ENCODE results near the gene SLC5A10.

DNA sequence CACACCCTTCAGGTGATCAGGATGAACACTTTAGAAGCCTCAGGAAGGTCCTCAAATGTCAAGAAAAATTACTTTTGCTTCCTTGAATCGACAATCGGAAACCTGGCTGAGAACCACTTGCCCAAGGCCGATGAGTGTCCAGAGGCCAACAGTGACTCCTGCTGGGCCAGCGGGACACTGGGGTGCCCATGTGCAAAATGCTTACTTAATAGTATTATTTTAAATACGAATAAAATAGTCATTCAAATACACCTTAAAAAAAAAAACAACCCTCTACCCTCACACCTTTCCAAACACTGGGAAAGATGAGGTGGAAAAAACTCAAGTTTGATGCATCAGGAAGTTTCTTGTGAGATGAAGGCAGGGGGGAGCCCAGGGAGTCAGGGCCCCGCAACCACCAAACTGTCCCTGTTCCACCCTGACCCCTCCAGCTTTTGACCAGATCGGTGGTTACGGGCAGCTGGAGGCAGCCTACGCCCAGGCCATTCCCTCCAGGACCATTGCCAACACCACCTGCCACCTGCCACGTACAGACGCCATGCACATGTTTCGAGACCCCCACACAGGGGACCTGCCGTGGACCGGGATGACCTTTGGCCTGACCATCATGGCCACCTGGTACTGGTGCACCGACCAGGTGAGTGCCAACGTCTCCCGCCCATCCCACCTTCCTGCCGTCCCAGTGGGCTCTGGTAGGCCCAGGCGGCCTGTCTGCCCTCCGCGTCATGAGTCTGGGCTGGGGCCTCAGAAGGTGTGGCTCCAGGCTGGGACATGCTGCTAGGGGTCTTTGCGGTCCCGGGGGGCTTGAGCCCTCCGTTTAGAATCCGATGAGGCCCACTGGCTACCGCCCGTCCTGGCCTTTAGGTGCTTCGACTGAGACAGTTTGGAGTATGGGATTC, 18.9 kb downstream of the SLC5A10 start:
- no peak for TF ChIP-seq EP300 (IDR thresholded peaks at IDR 0.05)
- no peak for TF ChIP-seq CTCF (IDR thresholded peaks at IDR 0.05)
- TF ChIP-seq POLR2AphosphoS5 (IDR thresholded peaks at IDR 0.05): no peak
